H1 (cell line): ENCODE results near the gene SHISA6. TPM values are rescaled to one million over a fixed set of nuclear protein-coding genes. Genes with fewer than 3 reads are reported as not detected.

Experiments used
- CREB1 ChIP-seq: IDR thresholded peaks from 2 replicates; pipeline ENCODE4 v1.6.1; 2012; ENCODE audit warnings: inconsistent platforms
- FOSL1 ChIP-seq: IDR thresholded peaks from 2 replicates; pipeline ENCODE4 v1.6.1; 2011; ENCODE audit warnings: mild to moderate bottlenecking, low read depth, low read length, moderate library complexity; ENCODE audit not compliant: insufficient read depth
- KDM5A ChIP-seq: fragments of 200-600 bp; IDR thresholded peaks from 2 replicates; pipeline ENCODE4 v1.7.1; 2012; ENCODE audit warnings: mild to moderate bottlenecking, low read length, inconsistent platforms, mixed read lengths
- PHF8 ChIP-seq: fragments of 200-600 bp; sonication (generic); conservative IDR thresholded peaks from 2 replicates; pipeline ENCODE4 v1.7.1; 2012; ENCODE audit warnings: low read depth, mild to moderate bottlenecking, inconsistent platforms, low read length, moderate library complexity
- POLR2AphosphoS5 ChIP-seq: IDR thresholded peaks from 2 replicates; pipeline ENCODE4 v1.6.1; 2011; ENCODE audit warnings: low read depth, low read length
- polyA plus RNA-seq, 7 experiments: library from polyadenylated mRNA; depleted of rRNA in 3 of 7; stranded (reverse) in 5 of 7; unstranded in 2 of 7; fragments of >200 nt in 5 of 7; fragments of 200-250 nt in 2 of 7; gene quantifications; 1 replicate in 5 of 7; 2 replicates in 1 of 7; 4 replicates in 1 of 7; pipeline versions ENCODE4 v1.2.1 to v1.2.3, GENCODE V29; 2011 to 2013; ENCODE audit warnings: missing spikeins in 2 of 7, mixed read lengths in 2 of 7
- total RNA-seq: library from RNA; stranded (reverse); fragmentation: NEBNext Ultra II Directional; extraction: Animal tissue kit (Norgen Biotek cat#: 25700); gene quantifications from 2 replicates; pipeline ENCODE4 v1.2.1, GENCODE V29; 2021
- TF ChIP-seq, protein P1 (sequence below): IDR thresholded peaks from 2 replicates; pipeline ENCODE4 v1.6.1; 2012; ENCODE audit warnings: inconsistent platforms
- TF ChIP-seq, protein P2 (sequence below): IDR thresholded peaks from 2 replicates; pipeline ENCODE4 v1.6.1; 2012; ENCODE audit warnings: inconsistent platforms

Gene SHISA6
- total and polyA plus RNA-seq, 2 of the 8 experiments (the other 6 are each of a cell fraction or from before 2014, with no cell fraction given), result 2.9 to 4.8 TPM

DNA sequence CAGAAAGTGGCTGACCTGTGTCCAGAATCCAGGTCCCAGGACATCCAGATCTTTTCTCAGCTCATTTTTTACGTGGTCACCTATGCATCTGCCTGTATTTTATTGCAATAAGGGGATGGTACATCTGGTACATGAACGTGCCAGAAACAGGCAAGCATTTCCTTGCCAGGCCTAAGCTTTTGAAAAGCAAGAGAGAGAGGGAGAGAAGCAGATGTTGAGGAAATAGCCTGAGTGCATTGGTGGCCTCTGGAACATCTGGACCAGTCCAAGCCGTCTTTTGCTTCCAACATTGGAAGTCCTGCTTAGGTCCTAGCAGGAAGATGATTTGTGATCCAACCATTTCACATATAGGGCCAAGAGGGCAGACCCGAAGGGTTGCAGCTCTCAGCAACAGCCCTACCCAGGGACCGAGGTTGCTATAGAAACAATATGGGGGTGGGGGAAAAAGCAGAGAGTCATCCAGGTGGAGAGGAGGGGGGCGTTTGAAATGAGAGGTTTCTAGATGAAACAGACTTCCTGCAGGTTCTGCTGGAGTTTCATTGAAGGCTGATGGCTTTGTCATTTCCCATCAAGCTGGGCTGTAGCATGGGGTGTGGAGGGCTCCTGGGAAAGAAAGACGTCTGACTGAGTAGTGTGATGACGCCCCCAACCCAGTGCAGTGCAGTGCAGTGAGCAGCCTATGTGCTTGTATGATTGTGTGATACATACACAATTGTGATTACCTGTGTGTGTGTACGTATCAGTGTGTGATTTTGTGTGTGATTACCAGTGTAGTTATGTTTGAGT, 61.6 kb downstream of the SHISA6 start (continued):
- TF ChIP-seq FOSL1 (no peak), PHF8 (no peak), POLR2AphosphoS5 (no peak), KDM5A (no peak), CREB1 (no peak)
- TF ChIP-seq, protein P1, sequence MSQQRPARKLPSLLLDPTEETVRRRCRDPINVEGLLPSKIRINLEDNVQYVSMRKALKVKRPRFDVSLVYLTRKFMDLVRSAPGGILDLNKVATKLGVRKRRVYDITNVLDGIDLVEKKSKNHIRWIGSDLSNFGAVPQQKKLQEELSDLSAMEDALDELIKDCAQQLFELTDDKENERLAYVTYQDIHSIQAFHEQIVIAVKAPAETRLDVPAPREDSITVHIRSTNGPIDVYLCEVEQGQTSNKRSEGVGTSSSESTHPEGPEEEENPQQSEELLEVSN, result no peak
- TF ChIP-seq, protein P2, sequence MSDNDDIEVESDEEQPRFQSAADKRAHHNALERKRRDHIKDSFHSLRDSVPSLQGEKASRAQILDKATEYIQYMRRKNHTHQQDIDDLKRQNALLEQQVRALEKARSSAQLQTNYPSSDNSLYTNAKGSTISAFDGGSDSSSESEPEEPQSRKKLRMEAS, result no peak
